ENCODE data around the gene COL21A1. TPM values are rescaled to one million over a fixed set of nuclear protein-coding genes. Genes with fewer than 3 reads are reported as not detected.

Gene COL21A1
- polyA plus RNA-seq, 2 of the 4 experiments (the other 2 are of a cell fraction), result 1.4 to 3.3 TPM

DNA sequence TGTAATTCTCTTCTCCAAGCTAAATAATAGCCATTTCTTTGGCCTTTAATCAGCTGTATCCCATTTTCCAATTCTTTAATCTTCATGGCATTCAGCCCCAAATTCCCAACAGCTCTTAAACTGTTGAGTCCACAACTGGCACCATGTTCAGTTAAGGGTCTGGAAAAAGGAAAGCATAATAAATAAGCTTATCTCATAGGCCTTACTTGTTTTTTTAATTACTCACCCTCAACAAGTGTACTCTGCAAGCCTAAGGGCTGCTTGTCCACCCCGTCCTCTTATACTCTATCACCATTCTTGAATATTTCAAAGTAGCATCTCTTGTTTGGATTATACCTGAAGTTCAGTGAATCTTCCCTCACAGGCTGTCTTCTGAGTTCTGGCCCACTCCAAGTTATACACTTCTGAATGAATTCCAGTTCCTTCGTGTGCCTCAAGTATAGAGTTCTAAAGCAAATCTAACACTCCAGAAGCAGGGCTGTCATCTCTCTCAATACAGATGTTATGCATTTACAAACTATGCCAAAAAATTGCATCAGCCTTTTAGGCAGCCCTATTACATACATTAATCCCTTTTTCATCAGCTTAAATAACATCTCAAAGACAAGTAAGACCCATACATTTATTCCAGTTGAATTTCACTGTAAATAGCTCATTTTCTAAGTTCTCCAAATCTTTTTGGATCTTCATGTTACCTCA, 98.7 kb downstream of the COL21A1 start:
- CTCF ChIA-PET, result no interaction called here
- no peak overlapping the region for H3K27ac ChIP-seq
- POLR2A ChIA-PET, result interaction anchor here (0.7 kb wide), 1 partner anchor 26 kb away, joined by 6 read pairs; no protein-coding TSS in a partner anchor
- no peaks in the 10 kb centered on the region for H3K9me3 ChIP-seq
- TF ChIP-seq NFE2L2 (conservative IDR thresholded peaks at IDR 0.05; ENCODE audit: low read length) (no peak), JUNB (IDR thresholded peaks at IDR 0.05) (no peak), FOXS1 (CRISPR knock-in tag; IDR thresholded peaks at IDR 0.05) (no peak), HOXB13 (CRISPR knock-in tag; IDR thresholded peaks at IDR 0.05; ENCODE audit: low read depth) (no peak), MAFK (IDR thresholded peaks at IDR 0.05; ENCODE audit: partially characterized antibody) (no peak), JUN (IDR thresholded peaks at IDR 0.05) (no peak), CHD4 (IDR thresholded peaks at IDR 0.05; ENCODE audit: borderline replicate concordance) (no peak), TFCP2L1 (CRISPR knock-in tag; IDR thresholded peaks at IDR 0.05) (no peak), HOXA7 (CRISPR knock-in tag; IDR thresholded peaks at IDR 0.05) (no peak), POLR2AphosphoS2 (conservative IDR thresholded peaks at IDR 0.05; ENCODE audit: low read length) (no peak), EHF (CRISPR knock-in tag; IDR thresholded peaks at IDR 0.05) (no peak), CEBPB (IDR thresholded peaks at IDR 0.05) (no peak)
- TF ChIP-seq, protein P1, sequence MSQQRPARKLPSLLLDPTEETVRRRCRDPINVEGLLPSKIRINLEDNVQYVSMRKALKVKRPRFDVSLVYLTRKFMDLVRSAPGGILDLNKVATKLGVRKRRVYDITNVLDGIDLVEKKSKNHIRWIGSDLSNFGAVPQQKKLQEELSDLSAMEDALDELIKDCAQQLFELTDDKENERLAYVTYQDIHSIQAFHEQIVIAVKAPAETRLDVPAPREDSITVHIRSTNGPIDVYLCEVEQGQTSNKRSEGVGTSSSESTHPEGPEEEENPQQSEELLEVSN (IDR thresholded peaks at IDR 0.05; ENCODE audit: borderline replicate concordance, low read depth), result no peak
- WGBS (ENCODE audit: missing lambda C conversion rate), result 72% methylated on average over 2 of the region's 2 CpGs
- H3K4me3 ChIP-seq, result no peak overlapping the region
- ATAC-seq, result no peak
- no peak for DNase-seq (ENCODE audit: low read depth in 1 of 2, low spot score in 1 of 2)
- FAIRE-seq, result no peak
- no peak overlapping the region for H3K4me2 ChIP-seq
- peaks cover 12% of the 10 kb centered on the region; the same call in 2 of the 3 replicates for H3K4me1 ChIP-seq

DNA sequence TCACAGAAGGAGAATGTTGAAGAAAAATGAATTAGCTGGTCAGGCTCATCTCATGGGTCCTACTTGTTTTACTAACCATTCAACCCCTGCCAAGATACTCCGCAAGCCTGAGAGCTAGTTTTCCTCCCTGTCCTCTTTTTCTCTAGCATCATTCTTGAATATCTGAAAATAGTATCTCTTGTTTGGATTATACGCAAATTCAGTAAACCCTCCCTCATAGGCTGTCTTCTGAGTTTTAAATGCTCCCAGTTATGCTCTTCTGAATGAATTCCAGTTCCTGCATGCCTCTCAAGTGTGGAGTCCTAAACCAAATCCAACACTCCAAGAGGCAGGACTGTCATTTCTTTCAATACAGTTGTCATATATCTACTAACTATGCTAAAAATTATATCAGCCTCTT, 99.6 kb downstream of the COL21A1 start:
- no peak for ATAC-seq
- WGBS (ENCODE audit: missing lambda C conversion rate), result 85% methylated on average over 2 of the region's 2 CpGs
- Histone ChIP-seq H3K9me3 (no peaks in the 10 kb centered on the region), H3K4me2 (no peak overlapping the region), H3K4me3 (no peak overlapping the region), H3K27ac (no peak overlapping the region), H3K4me1 (peaks cover 12% of the 10 kb centered on the region; the same call in 2 of the 3 replicates)
- DNase-seq (ENCODE audit: low read depth in 1 of 2, low spot score in 1 of 2), result no peak
- FAIRE-seq, result no peak
- POLR2A ChIA-PET, result no interaction called here
- CTCF ChIA-PET, result no interaction called here
- TF ChIP-seq POLR2A (IDR thresholded peaks at IDR 0.05; ENCODE audit: low read length), result no peak
- TF ChIP-seq, protein P2, sequence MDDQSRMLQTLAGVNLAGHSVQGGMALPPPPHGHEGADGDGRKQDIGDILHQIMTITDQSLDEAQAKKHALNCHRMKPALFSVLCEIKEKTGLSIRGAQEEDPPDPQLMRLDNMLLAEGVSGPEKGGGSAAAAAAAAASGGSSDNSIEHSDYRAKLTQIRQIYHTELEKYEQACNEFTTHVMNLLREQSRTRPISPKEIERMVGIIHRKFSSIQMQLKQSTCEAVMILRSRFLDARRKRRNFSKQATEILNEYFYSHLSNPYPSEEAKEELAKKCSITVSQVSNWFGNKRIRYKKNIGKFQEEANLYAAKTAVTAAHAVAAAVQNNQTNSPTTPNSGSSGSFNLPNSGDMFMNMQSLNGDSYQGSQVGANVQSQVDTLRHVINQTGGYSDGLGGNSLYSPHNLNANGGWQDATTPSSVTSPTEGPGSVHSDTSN (IDR thresholded peaks at IDR 0.05), result no peak
- TF ChIP-seq, protein P3, sequence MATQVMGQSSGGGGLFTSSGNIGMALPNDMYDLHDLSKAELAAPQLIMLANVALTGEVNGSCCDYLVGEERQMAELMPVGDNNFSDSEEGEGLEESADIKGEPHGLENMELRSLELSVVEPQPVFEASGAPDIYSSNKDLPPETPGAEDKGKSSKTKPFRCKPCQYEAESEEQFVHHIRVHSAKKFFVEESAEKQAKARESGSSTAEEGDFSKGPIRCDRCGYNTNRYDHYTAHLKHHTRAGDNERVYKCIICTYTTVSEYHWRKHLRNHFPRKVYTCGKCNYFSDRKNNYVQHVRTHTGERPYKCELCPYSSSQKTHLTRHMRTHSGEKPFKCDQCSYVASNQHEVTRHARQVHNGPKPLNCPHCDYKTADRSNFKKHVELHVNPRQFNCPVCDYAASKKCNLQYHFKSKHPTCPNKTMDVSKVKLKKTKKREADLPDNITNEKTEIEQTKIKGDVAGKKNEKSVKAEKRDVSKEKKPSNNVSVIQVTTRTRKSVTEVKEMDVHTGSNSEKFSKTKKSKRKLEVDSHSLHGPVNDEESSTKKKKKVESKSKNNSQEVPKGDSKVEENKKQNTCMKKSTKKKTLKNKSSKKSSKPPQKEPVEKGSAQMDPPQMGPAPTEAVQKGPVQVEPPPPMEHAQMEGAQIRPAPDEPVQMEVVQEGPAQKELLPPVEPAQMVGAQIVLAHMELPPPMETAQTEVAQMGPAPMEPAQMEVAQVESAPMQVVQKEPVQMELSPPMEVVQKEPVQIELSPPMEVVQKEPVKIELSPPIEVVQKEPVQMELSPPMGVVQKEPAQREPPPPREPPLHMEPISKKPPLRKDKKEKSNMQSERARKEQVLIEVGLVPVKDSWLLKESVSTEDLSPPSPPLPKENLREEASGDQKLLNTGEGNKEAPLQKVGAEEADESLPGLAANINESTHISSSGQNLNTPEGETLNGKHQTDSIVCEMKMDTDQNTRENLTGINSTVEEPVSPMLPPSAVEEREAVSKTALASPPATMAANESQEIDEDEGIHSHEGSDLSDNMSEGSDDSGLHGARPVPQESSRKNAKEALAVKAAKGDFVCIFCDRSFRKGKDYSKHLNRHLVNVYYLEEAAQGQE (IDR thresholded peaks at IDR 0.05), result no peak
- TF ChIP-seq NFE2L2 (conservative IDR thresholded peaks at IDR 0.05; ENCODE audit: low read length), result no peak
- TF ChIP-seq, protein P1 (IDR thresholded peaks at IDR 0.05; ENCODE audit: borderline replicate concordance, low read depth), result no peak
- TF ChIP-seq TP53 (CRISPR knock-in tag; IDR thresholded peaks at IDR 0.05), result no peak
- TF ChIP-seq, protein P4, sequence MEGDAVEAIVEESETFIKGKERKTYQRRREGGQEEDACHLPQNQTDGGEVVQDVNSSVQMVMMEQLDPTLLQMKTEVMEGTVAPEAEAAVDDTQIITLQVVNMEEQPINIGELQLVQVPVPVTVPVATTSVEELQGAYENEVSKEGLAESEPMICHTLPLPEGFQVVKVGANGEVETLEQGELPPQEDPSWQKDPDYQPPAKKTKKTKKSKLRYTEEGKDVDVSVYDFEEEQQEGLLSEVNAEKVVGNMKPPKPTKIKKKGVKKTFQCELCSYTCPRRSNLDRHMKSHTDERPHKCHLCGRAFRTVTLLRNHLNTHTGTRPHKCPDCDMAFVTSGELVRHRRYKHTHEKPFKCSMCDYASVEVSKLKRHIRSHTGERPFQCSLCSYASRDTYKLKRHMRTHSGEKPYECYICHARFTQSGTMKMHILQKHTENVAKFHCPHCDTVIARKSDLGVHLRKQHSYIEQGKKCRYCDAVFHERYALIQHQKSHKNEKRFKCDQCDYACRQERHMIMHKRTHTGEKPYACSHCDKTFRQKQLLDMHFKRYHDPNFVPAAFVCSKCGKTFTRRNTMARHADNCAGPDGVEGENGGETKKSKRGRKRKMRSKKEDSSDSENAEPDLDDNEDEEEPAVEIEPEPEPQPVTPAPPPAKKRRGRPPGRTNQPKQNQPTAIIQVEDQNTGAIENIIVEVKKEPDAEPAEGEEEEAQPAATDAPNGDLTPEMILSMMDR (IDR thresholded peaks at IDR 0.05), result no peak
- no peak for TF ChIP-seq EP300 (IDR thresholded peaks at IDR 0.05)
- no peak for TF ChIP-seq CEBPB (IDR thresholded peaks at IDR 0.05)
